HCT116 (cell line): ENCODE results near the gene CSNK1G2. TPM values are rescaled to one million over a fixed set of nuclear protein-coding genes. Genes with fewer than 3 reads are reported as not detected.

Experiments
- ATAC-seq: fragments of 200-7000 bp; cut with Tn5 transposase; 2 replicates; pipeline ENCODE4 v1.9.1; 2020; ENCODE audit warnings: mild to moderate bottlenecking, moderate library complexity
- BruUV-seq: library from RNA; stranded (reverse); fragments of 400-500 nt; replicated peaks from 2 replicates; lab custom pipeline; 2021; lab: Mats Ljungman, UMichigan
- CTCF ChIA-PET: fragments of 300-600 bp; sonication (Branson Sonifier 250); formaldehyde crosslinking; loops from one replicate; lab custom pipeline; 2021; ENCODE audit warnings: antibody characterized with exemption; lab: Charles Lee
- POLR2A ChIA-PET: fragments of 300-600, 350-600 bp; sonication (Branson Sonifier 250); formaldehyde crosslinking; loops from one replicate; lab custom pipeline; 2021; ENCODE audit warnings: antibody characterized with exemption; lab: Charles Lee
- RAD21 ChIA-PET, 2 experiments: fragments of 300-600 bp; sonication (Branson Sonifier 250); formaldehyde crosslinking; loops; one replicate each; lab custom pipeline; 2023; ENCODE audit warnings: low total read pairs in 2 of 2; ENCODE audit not compliant: uncharacterized antibody in 2 of 2, unreplicated experiment in 2 of 2, low non-redundant PET in 1 of 2; lab: Charles Lee
- DNase-seq: peaks from one replicate; pipeline ENCODE4 v3.0.0-alpha.2; 2010; ENCODE audit warnings: low read depth, low spot score
- H2AFZ ChIP-seq: fragments of 200-600 bp; shearing (Covaris generic), sonication (generic); 2 replicates; pipeline ENCODE4 v1.6.1; 2017; ENCODE audit warnings: low read depth, mixed run types, mixed read lengths, antibody characterized with exemption, low read length; ENCODE audit not compliant: poor library complexity, severe bottlenecking
- H3K27ac ChIP-seq: 2 replicates; pipeline ENCODE4 v1.5.1; 2012; ENCODE audit warnings: low read depth, low read length
- H3K27me3 ChIP-seq: fragments of 200-600 bp; sonication (generic); 2 replicates; pipeline ENCODE4 v1.6.1; 2016; ENCODE audit warnings: mixed run types, low read length, mixed read lengths; ENCODE audit not compliant: insufficient read depth
- H3K36me3 ChIP-seq, 2 experiments: fragments of 200-500 bp in 1 of 2; fragments of 200-600 bp in 1 of 2; sonication (Bioruptor generic) in 1 of 2; sonication (generic) in 1 of 2; 2 replicates each; pipeline versions ENCODE4 v1.5.1 to v1.6.1; 2014 to 2016; ENCODE audit warnings: low read length in 2 of 2, inconsistent platforms in 1 of 2, mixed read lengths in 1 of 2, mixed run types in 1 of 2; ENCODE audit not compliant: insufficient read depth in 2 of 2, control insufficient read depth in 1 of 2
- H3K4me1 ChIP-seq, 2 experiments: fragments of 200-600 bp in 1 of 2; sonication (generic) in 1 of 2; 2 replicates each; pipeline versions ENCODE4 v1.5.1 to v1.6.1; 2012 to 2017; ENCODE audit warnings: low read length in 2 of 2, inconsistent platforms in 1 of 2, mild to moderate bottlenecking in 1 of 2, mixed read lengths in 1 of 2, mixed run types in 1 of 2, moderate library complexity in 1 of 2; ENCODE audit not compliant: insufficient read depth in 2 of 2, control insufficient read depth in 1 of 2
- H3K4me2 ChIP-seq: fragments of 200-600 bp; sonication (generic); 2 replicates; pipeline ENCODE4 v1.6.1; 2017; ENCODE audit warnings: mixed run types, low read length, mixed read lengths
- H3K4me3 ChIP-seq, 2 experiments: fragments of 200-600 bp in 1 of 2; sonication (generic) in 1 of 2; replicated peaks in 1 of 2; 2 replicates each; pipeline ENCODE4 v1.5.1; 2011 to 2016; ENCODE audit warnings: low read length in 2 of 2, control low read depth in 1 of 2, low read depth in 1 of 2, mild to moderate bottlenecking in 1 of 2, mixed read lengths in 1 of 2, mixed run types in 1 of 2
- H3K79me2 ChIP-seq: fragments of 200-600 bp; sonication (generic); 2 replicates; pipeline ENCODE4 v1.6.1; 2017; ENCODE audit warnings: mild to moderate bottlenecking, mixed run types, low read length, moderate library complexity, mixed read lengths; ENCODE audit not compliant: insufficient read depth
- H3K9ac ChIP-seq: fragments of 200-600 bp; sonication (generic); 2 replicates; pipeline ENCODE4 v1.6.1; 2016; ENCODE audit warnings: low read length, mixed read lengths
- H3K9me2 ChIP-seq: fragments of 200-600 bp; sonication (generic), shearing (Covaris generic); 2 replicates; pipeline ENCODE4 v1.6.1; 2017; ENCODE audit warnings: mixed run types, mild to moderate bottlenecking, moderate library complexity; ENCODE audit not compliant: insufficient read depth
- H3K9me3 ChIP-seq, 2 experiments: fragments of 200-500 bp in 1 of 2; fragments of 200-600 bp in 1 of 2; sonication (Bioruptor generic) in 1 of 2; sonication (generic) in 1 of 2; 2 replicates each; pipeline ENCODE4 v1.6.1; 2014 to 2017; ENCODE audit warnings: low read length in 2 of 2, mixed read lengths in 2 of 2, inconsistent platforms in 1 of 2, low read depth in 1 of 2, mild to moderate bottlenecking in 1 of 2, mixed run types in 1 of 2, moderate library complexity in 1 of 2; ENCODE audit not compliant: control insufficient read depth in 1 of 2, insufficient read depth in 1 of 2
- H4K20me1 ChIP-seq: fragments of 200-600 bp; sonication (generic), shearing (Covaris generic); 2 replicates; pipeline ENCODE4 v1.6.1; 2017; ENCODE audit warnings: mixed run types, mild to moderate bottlenecking, moderate library complexity; ENCODE audit not compliant: insufficient read depth
- FOSL1 ChIP-seq: IDR thresholded peaks from 2 replicates; pipeline ENCODE4 v1.6.1; 2012; ENCODE audit warnings: low read depth
- POLR2AphosphoS5 ChIP-seq: IDR thresholded peaks from 2 replicates; pipeline ENCODE4 v1.6.1; 2011; ENCODE audit warnings: mild to moderate bottlenecking, low read depth, low read length, moderate library complexity
- RAD21 ChIP-seq: IDR thresholded peaks from 2 replicates; pipeline ENCODE4 v1.6.1; 2012; ENCODE audit warnings: low read depth, mild to moderate bottlenecking
- SP1 ChIP-seq: IDR thresholded peaks from 2 replicates; pipeline ENCODE4 v1.6.1; 2012; ENCODE audit warnings: low read depth
- SRF ChIP-seq: IDR thresholded peaks from 2 replicates; pipeline ENCODE4 v1.6.1; 2012; ENCODE audit warnings: low read depth
- TCF7L2 ChIP-seq: IDR thresholded peaks from 2 replicates; pipeline ENCODE4 v1.7.0; 2011; ENCODE audit warnings: borderline replicate concordance, inconsistent platforms; ENCODE audit not compliant: insufficient read depth, insufficient read length; ENCODE audit errors: extremely low read depth
- ZBTB33 ChIP-seq: IDR thresholded peaks from 2 replicates; pipeline ENCODE4 v1.6.1; 2011; ENCODE audit warnings: mild to moderate bottlenecking, low read length, moderate library complexity; ENCODE audit not compliant: insufficient replicate concordance; ENCODE audit errors: extremely low read depth
- ZFX ChIP-seq: fragments of 450-650 bp; IDR thresholded peaks from 2 replicates; pipeline ENCODE4 v1.6.1; 2017
- ZNF274 ChIP-seq: fragments of 200-500 bp; sonication (Bioruptor generic); IDR thresholded peaks from 2 replicates; pipeline ENCODE4 v1.6.1; 2014; ENCODE audit warnings: mild to moderate bottlenecking, low read depth, low read length, inconsistent platforms
- intact Hi-C: fragments of 100-400 bp; cut with micrococcal nuclease; formaldehyde crosslinking; loops from 2 replicates; pipeline ENCODE4 v1.10.0; 2022
- total RNA-seq: library from RNA; stranded (reverse); gene quantifications from one replicate; pipeline ENCODE4 v1.2.1, GENCODE V29; 2021; ENCODE audit not compliant: unreplicated experiment

The CSNK1G2 gene
- total RNA-seq, 1 experiment from 2014 or later = 97.9 TPM

- peak; percentile 28; the same call in 1 of the 2 replicates for TF ChIP-seq ZFX
- no peak for TF ChIP-seq ZBTB33
- no peak for TF ChIP-seq FOSL1
- no peak for TF ChIP-seq ZNF274
- TF ChIP-seq SP1 = no peak
- no peak for TF ChIP-seq RAD21
- peak; percentile 24 for TF ChIP-seq TCF7L2
- no peak for TF ChIP-seq SRF
- 0 out of 2 replicates have a peak, but pooled peaks have one; percentile 36 for TF ChIP-seq POLR2AphosphoS5
- no peaks in the 10 kb centered on the region for H3K9me2 ChIP-seq
- H4K20me1 ChIP-seq = no peaks in the 10 kb centered on the region
- peaks cover 18 to 57% of the 10 kb centered on the region in 2 experiments for H3K4me1 ChIP-seq
- CTCF ChIA-PET = interaction anchor here (0.5 kb wide), 1 partner anchor 14 kb away, joined by 3 read pairs; no protein-coding TSS in a partner anchor
- POLR2A ChIA-PET = interaction anchor here (0.6 kb wide), 1 partner anchor 36 kb away, joined by 4 read pairs; no protein-coding TSS in a partner anchor
- no peak overlapping the region for H2AFZ ChIP-seq
- H3K9ac ChIP-seq = peak overlapping the region; percentile 87
- no peaks in the 10 kb centered on the region for H3K9me3 ChIP-seq
- H3K4me3 ChIP-seq = peak overlapping the region; percentile 83 to 92
- DNase-seq (no peak), ATAC-seq (peak; percentile 50)
- RAD21 ChIA-PET = no interaction called here
- intact Hi-C loops = no loop called here
- no peaks in the 10 kb centered on the region for H3K36me3 ChIP-seq
- no peaks in the 10 kb centered on the region for H3K27me3 ChIP-seq
- peaks cover 56% of the 10 kb centered on the region for H3K79me2 ChIP-seq
- peak overlapping the region; percentile 95 for H3K27ac ChIP-seq
- H3K4me2 ChIP-seq = peak overlapping the region; percentile 98
- TSS peak; percentile 64 for BruUV-seq
Measured at GRCh38 chr19:1942078-1942933, 1.3 kb downstream of the CSNK1G2 start.
